Stimulated activated CD4-positive, alpha-beta T cell treated with anti-CD3 and anti-CD28 coated beads, Interleukin-4, amount 100 ng/mL, for 4 hours (primary cell): ENCODE results near the gene GRM4.
A peak's percentile ranks its signal among the peaks of the same experiment; 100 is the strongest.

Experiments used
- DNase-seq, 2 experiments: peaks; one replicate each; pipeline ENCODE4 v3.0.0-alpha.2; 2020

GRM4 gene

DNA sequence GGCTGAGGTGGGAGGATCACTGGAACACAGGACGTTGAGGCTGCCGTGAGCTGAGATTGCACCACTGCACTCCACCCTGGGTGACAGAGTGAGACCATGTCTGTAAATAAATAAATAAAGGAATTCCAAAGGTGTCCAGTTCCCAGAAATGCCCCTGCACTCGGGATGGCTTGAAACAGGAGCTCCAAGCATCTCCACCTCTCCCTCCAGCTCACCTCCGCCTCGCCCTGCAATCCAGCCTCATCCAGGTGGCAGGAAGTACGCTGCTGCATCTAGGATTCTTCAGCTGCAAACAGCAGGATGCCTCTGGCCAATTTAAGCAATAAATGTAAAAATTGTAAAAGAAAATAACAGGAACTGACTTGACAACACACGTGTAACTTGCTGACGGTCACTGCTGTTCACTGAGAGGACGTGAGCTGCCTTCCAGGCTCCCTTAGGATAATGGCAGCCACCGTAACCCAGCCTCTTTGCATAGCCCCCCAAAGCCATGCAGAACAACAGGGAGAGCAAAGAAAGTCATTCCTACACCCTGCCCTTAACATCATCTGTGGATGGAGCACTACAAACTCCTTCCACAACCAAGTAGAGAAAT is 11.4 kb upstream of the GRM4 start:
- no peak for DNase-seq

DNA sequence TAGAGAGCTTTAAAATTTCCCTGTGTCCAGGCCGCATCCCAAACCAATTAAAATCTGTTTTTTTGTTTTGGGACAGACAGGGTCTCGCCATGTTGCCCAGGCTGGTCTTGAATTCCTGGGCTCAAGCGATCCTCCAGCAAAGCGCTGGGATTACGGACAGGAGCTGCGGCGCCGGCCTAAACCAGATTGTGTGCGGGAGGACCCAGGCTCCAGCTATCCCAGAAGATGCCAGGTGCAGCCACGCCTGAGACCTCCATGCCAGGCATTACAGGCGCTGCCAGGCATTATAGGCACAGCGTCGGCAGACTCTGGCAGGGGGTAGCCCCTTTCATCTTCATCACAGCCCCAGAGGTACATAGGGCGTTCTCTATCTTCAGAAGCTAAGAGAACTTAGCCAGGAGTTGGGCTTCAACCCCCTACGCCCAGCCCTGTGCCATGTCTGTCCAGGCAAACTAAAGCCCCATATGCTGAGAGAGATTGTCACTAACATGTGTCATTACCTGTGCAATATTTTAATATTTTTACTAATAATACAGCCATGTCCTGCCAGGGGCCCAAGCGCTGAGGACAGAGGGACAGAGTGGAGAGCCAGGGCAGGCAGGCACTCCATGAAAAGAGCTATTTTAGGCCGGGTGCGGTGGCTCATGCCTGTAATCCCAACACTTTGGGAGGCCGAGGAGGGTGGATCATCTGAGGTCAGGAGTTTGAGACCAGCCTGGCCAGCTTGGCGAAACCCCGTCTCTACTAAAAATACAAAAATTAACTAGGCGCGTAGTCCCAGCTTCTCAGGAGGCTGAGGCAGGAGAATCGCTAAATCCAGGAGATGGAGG is 9.8 kb upstream of the GRM4 start:
- DNase-seq, result no peak

DNA sequence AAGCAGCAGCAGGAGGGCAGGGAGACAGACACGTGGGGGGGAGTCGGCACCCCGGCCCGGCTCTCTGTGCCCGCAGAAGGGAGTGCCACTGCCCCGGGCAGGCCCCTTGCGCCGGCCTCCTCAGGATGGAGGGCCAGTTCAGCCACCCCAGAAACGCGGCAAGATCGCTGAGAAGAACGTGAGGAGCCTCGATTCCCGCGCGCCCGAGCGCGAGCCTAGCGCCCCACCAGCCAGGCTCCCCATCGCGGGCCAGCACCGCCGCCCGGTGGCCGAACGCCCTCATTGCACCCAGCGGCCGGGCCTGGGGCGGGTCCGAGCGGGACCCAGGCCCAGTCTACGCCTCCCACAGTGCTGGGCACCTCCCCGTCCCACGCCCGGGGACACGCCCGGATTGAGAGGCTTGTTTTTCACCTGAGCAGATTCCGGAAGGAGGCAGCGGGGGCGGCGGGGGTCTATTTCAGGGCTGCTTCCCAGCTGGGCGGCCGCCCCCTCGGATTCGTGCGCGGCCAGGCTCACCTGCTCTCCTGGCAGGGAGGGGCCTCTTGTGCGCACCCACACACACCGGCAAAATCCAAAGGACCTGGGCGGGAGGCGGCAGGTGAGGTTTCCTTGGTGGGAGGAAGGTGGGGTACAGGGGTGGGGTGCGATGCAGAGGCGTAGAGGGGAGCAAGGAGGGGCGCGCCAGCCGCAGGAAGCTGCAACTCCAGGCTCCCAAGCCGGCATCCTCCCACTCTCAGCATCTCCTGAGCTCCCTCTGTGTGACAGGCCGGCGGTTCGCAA is 9.0 kb upstream of the GRM4 start:
- DNase-seq, result peak; percentile 52 to 74

DNA sequence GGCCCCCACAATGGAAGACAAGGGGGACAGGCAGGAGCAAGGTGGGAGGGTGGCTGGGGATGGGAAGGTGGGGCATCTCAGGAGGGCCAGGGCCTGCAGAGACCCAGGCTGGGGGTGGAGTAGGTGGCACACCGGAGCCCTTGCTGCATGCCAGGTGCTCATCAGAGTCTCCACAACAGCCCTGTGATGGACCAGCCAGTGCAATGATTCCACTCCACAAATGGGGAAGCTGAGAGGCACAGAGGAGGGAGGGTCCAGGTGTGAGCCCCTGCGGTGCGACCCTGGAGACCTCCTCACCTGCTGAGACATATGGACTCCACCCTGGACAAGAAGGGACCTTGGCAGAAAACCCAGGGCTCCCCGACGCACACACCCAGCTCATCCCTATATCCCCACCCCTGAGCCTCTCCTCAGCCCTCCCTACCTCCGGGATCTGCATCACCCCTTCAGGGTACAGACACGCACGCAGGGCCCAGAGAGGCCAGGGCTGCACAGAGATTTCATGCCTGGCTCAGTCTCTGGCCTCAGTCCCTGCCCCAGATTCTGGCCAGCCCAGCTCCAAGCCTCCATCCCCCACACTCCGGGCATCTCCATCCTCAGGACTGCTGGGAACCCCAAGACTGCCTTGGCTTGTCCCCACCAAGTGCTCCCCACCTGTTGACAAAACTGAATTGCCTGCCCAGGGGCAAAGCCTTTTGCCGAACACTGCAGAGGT is 7.1 kb upstream of the GRM4 start:
- DNase-seq, result no peak

DNA sequence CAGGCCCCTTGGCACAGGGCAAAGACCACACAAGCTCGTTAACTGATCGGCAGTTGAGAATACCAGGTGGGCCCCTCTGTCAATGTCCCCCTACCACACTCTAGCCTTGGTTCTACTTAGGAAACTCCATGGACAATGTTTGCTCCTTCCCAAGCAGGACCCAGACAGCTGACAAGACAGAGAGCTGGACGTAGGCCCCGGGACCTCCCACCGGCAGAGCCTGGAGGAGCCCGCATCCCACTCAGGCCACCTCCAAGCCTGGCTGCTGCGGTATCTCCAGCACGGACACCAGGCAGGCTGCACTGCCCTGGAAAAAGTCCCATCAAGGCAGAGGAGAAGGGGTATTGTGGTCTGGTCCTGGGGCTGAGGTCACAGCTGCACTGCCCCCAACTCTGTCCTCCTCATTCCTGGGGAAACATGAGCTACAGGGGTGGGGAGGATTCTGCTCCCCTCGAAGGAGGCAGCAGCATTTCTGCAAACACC is 6.2 kb upstream of the GRM4 start:
- DNase-seq, result no peak

DNA sequence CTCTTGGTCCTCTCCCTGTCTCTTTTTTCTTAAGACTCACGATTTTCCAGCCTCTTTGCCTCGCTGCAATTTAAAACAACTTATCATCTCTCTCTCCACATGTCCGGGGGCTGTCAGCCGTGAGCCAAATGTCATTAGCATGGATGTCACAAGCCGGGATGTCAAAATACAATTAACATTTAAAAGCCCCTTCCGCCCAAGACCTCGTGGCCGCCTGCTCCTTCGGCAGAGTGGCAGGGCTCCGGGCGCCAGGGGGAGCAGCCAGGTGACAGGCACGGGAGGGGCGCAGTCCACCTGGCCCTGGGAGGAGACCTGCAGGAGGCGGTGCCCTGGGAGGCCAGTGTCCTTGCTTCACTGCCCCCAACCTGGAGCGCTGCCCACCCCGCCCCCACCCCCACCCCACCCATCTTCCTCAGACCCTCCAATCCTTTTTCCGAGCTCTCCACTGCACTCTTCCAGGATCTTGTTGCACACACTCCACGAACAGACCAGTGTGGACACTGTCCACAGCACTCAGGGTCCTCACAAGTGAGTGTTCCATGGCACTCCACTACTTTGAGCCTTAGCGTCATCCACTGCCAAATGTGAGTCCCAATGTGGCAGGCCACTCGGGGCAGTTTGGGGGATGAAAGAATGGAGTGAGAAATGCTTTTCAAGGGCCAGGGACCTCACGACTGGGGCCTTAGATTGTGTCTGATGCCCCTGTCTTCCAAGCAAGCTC is 5.6 kb upstream of the GRM4 start:
- DNase-seq, result no peak

DNA sequence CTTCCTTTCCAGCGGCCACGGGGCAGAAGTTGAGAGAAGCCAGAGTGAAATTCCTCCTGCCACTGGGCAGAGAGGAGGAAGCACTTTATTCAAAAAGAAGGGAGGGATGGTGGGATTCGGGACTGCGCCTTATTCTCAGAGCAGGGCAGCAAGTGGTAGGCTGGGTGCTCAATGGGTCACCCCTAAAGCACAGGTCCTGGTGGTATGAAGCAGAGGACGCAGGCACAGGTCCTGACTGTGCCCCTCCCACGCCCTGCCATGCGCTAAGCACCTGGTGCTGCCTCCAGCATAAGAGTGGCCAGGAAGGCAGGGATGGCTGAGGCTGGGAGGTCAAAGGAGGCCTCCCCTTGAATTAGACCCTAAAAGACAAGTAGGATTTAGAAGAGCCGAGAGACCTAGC is 4.9 kb upstream of the GRM4 start:
- no peak for DNase-seq

DNA sequence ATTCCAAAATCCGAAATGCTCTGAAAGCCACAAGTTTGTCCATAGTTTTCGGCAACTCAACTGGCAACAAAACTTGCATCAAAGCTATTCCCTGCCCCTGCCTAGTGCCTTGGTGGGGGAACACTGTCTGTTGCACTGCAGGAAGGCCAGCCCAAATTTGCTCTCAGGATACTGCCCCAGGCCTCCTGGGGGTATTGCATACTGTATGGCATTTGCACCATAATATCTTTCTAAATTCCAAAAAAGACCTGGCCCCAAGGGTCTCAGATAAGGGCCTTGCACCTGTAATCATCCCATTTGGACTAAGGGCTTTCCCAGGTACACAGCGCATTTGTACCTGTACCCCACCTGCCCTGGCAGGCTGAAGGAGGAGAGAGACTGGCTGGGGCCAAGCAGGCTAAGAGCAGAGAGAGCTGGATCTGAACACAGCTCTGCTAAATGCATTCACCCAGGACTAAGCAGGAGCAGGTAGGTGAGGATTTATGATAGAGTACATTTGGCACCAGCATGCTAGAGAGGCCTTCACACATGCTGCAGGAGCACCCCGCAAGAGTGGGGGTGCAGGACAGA is 4.0 kb upstream of the GRM4 start:
- DNase-seq, result no peak

DNA sequence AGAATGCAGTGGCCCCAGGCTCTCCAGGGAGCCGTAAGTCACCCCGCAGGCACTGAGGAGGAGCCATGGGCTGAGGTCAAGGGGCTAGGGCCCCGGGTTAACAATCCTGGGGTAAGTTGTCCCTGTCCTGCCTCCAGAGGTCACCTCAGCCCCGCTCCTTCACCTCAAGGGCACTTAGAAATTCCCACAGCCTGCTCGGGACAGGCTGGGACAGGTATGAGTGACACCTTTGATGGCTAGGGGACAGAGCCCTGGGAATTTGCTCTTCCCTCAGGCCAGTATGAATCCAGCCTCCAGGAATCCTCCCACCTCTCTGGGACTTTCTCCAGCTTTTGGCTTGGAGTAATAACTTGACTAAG is 3.5 kb upstream of the GRM4 start:
- DNase-seq, result no peak

DNA sequence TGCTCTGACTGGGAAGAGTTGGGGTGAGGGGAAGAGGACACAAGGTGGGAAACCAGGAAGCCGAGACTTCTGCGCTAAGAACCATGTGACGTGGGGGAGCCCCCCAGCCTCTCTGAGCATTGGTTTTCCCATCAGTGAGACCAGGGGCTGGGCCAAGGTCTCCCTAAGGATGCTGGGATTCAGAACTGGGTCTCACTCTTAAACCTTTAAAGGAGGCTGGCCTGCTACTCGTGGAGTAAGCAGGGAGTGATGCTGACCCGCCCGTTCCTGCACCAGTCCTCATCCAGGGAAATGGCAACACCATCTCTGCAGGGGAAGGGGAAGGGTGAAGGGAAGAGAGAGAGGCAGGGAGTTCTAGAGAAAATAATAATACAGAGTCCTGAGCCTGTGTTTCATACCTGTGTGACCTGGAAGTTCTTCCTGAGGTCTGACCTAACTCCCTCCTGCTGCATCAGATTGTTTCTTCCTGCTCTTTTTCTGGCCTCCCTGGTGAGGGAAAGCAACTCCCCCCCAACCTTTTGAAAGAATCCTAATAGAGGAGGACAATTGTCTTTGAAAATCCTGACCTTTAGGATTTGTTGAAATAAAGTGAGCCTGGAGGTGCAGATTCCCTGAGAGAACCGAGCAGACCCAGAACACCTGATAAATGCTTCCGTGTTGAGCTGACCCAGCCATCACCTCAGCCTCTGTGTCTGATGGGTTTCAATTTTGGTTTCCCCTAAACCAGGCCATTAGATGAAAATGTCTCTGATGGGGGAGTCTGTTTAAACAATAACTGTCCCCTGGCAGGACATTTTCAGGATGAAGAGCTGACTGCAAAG is 3.0 kb upstream of the GRM4 start:
- DNase-seq, result no peak

DNA sequence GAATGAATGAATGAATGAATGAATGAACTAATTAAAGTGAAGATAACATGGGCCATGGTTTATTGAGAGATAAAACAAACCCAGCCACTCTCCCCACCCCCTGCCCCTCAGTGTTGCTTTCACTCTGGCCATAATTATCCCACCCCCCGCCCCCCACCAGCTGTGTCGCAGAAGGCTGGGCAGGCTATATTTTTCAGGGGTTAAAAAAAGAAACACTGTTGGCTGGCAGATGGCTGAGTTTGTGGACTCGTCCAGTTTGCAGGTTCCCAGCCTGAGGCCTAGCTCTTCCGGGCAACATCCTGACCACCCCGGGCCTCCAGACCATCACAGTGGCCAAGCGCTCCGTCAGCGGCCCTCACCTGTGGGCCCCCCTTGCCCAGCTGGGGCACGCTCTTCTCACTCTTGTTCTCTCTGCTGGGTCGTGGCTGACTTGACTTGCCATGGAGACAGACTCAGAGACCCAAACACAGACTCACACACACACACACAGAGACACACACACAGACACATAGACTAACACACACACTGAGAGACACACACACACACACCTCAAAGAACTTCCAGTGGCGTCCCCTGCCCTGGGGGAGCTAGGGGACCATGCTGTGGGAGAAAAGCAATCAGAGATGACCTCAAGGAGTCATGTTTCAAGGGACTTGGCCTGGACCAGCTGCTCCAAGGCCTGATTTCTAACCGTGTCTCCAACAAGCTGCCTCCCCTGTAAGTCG is 2.2 kb upstream of the GRM4 start:
- no peak for DNase-seq

DNA sequence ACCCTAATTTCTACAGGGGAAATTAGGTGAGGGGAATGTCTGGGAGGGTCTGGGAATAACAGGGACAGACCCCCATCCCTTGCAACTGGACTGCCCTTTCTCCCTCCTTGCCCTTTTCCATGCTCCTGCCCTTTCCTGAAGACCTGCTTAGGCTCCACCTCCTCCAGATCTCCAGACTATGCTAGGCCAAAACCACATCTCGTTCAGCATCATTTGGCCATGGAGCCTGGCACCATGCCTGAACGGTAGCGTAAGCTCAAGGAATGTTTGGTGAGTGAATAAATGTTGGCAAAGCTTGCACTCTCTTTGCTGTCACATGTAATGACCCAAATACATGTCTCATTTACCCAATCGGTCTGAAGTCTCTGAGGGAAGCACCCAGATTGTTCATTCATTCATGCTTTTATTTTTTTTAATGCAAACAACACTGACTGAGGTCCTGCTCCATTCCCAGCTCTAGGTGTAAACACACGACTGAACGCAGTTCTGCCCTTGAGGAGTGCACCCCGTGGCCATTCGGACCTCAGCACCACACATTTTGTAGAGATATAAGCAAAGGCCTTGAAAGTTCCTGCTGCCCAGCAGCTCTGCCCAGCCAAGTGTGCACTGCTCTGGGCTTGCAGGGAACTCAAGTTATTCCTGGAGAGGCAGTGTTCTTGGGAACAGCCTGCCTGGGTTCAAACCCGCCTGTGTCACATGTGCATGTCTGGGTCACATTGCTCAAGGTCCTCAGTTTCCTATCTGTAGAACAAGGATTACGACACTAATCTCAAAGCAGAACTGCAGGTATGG is 1.1 kb upstream of the GRM4 start:
- DNase-seq, result no peak

DNA sequence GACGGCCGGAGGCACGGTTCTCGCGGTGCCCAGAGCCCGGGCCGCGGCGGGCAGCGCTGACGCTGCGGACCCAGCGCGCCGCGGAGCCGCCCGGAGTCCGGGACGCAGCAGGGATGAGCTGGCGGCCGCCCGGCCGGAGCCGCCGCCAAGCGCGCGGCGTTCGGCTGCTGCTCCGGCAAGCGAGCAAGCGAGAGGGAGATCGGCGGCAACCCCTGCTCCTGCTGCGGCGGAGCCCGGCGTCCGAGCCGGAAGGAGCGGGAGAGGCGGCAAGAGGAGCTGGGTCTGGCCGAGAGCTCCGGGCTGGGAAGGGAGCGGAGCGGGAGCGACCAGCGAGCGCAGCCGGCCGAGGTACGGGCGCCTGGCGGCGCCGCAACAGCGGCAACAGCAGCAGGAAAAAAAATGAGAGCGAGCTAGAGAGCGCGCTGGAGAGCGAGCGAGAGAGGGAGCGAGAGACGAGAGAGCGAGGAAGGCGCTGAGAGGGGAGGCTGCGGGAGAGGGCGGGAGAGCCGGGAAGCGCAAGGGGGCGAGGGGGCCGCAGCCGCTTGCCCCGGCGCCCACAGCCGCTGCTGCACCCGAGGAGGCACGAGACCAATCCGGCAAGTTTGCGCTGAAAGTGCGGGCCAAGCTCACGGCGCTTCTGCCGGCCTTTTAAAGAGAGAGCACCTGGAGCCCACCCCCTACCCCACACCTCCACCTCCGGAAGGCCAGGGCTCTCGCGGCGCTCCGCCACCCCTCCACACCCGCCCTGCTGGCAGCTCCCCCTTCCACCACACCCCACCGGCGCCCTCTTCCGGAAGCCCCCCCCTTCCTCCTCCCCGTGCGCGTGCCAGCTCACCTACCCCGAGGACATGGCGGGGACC is 496 bp downstream of the GRM4 start:
- peak; percentile 28 to 49 for DNase-seq

DNA sequence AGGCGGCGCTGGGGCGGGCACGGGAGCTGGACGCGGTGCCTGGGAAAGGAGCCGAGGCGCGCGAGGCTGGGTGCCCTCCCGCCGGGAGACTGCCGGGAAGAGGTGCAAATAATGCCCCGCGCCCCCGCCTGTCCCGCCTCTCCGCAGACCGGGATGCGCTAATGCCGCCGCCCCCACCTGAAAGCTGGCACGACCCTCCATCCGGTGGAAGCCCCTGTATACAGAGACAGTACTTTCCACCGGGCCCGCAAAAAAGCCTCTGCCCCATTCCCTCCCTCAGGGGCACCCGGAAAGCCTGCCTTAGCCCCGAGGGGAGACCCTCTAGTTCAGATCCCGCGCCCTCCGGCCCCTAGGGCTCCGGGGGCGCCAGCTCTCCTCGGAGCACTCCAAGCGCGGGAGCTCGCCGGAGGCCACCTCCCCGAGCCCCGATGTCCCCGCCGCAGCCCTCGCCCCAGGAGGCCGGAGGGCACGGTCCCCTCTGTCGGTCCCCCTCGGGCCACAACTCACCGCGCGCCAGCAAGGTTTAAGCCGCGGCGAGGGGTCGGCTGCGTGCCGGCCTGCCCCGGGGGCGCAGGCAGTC is 1.2 kb downstream of the GRM4 start:
- DNase-seq, result no peak

DNA sequence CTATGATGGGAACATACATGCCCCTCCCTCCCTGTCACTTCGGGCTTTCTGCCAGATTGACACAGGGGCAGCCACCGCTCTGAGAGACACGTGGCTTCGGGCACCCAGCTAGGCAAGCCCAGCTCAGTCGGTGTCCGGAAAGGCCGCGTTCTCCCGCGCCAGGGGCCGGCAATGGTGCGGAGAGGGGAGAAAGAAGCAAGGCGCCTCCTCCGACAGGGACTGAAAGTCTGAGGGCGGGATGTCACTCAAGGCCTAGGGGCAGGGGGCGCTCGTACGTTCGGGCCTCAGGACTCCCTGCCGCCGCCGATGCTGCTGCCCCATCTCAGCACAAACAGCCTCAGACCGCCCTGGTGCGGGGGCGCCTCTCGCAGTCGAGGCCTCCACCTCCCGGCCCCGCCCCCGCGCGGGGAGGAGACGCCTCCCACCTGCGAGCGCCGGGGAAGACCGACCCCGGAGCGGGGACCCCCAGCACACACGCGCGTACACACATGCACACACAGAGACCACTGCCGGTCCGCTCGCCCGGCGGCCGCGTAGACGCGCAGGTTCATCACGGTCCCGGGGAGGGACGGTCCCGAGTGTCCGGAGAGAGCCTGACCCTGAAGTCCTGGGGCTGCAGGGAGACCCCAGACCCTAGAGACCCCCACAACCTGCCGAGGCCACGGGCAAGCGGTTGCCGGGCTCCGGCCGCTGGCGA is 1.9 kb downstream of the GRM4 start:
- DNase-seq, result peak; percentile 52 to 57

DNA sequence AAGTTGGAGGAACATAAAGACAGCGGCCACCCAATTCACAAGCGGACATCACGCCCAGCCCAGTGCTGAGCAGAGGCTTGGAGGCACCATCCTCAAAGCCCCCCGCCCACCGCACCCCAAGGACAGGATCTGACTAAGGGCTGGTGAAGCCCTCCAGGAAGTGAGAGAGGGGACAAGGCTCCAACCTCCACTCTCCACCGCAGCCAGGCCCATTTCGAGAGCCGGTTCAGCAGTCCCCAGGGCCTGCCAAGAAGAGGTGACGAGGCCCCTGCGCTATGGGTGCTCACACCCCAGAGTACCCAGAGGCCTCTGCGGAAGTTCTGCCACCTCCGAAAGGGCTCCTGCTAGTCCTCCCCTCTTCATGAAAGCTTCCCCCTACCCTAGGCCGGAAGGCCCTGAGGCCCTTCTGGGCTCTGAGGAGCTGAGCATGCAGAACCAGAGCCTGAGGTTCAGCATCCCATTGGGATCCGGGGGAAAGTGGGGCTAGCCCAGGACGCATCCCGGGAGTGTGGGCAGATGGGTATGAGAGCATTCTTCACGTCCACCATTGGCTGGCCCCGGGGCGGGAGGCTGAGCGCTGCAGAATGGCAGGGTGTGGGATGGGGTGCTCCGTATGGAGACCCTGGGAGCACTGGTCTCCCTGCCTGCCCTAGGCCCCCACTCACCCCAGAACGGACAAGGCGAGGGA is 2.5 kb downstream of the GRM4 start:
- DNase-seq, result no peak
